Smooth muscle cell (in vitro differentiated cells): Measurements from ENCODE around the gene ZSWIM8. TPM values are rescaled to one million over a fixed set of nuclear protein-coding genes. Genes with fewer than 3 reads are reported as not detected.

Source experiments
- DNase-seq: peaks from one replicate; lab custom pipeline; 2025; ENCODE audit not compliant: unreplicated experiment; lab: John Stamatoyannopoulos, UW
- H2AFZ ChIP-seq: fragments of 200-600 bp; sonication (generic); 2 replicates; pipeline ENCODE4 v1.6.0; 2016; ENCODE audit warnings: antibody characterized with exemption, low read depth, mild to moderate bottlenecking
- H3F3A ChIP-seq: fragments of 200-600 bp; sonication (generic); 2 replicates; pipeline ENCODE4 v1.6.0; 2017; ENCODE audit warnings: antibody characterized with exemption, low read depth
- H3K27ac ChIP-seq: fragments of 200-600 bp; sonication (generic); 2 replicates; pipeline ENCODE4 v1.5.1; 2016; ENCODE audit warnings: low read depth, mild to moderate bottlenecking
- H3K27me3 ChIP-seq: fragments of 200-600 bp; sonication (generic); 2 replicates; pipeline ENCODE4 v1.6.1; 2016; ENCODE audit warnings: low read depth, mild to moderate bottlenecking
- H3K36me3 ChIP-seq: fragments of 200-600 bp; sonication (generic); 2 replicates; pipeline ENCODE4 v1.5.1; 2016; ENCODE audit warnings: low read depth
- H3K4me1 ChIP-seq: fragments of 200-600 bp; sonication (generic); 2 replicates; pipeline ENCODE4 v1.5.1; 2016; ENCODE audit warnings: low read depth
- H3K4me2 ChIP-seq: fragments of 200-600 bp; sonication (generic); 2 replicates; pipeline ENCODE4 v1.6.0; 2016; ENCODE audit warnings: mild to moderate bottlenecking
- H3K4me3 ChIP-seq: fragments of 200-600 bp; sonication (generic); 2 replicates; pipeline ENCODE4 v1.5.1; 2016; ENCODE audit warnings: mild to moderate bottlenecking
- H3K79me2 ChIP-seq: fragments of 200-600 bp; sonication (generic); 2 replicates; pipeline ENCODE4 v1.6.0; 2016; ENCODE audit warnings: low read depth, mild to moderate bottlenecking
- H3K9ac ChIP-seq: fragments of 200-600 bp; sonication (generic); 2 replicates; pipeline ENCODE4 v1.6.0; 2016; ENCODE audit warnings: low read depth
- H3K9me3 ChIP-seq: fragments of 200-600 bp; sonication (generic); replicated peaks from 2 replicates; pipeline ENCODE4 v1.5.1; 2016; ENCODE audit warnings: low read depth
- H4K20me1 ChIP-seq: fragments of 200-600 bp; sonication (generic); 2 replicates; pipeline ENCODE4 v1.6.0; 2016; ENCODE audit warnings: low read depth
- CTCF ChIP-seq: fragments of 200-600 bp; sonication (generic); IDR thresholded peaks from 2 replicates; pipeline ENCODE4 v1.5.1; 2017; ENCODE audit warnings: borderline replicate concordance, mild to moderate bottlenecking, antibody characterized with exemption; ENCODE audit not compliant: insufficient read depth, poor library complexity, severe bottlenecking
- WGBS: methylation state at CpG from one replicate; pipeline ENCODE4 v1.1.7; 2016; ENCODE audit warnings: low lambda C conversion rate; 5-methylcytosine and 5-hydroxymethylcytosine counted together
- polyA plus RNA-seq: library from polyadenylated mRNA; unstranded; fragments of >200 nt; fragmentation: Nextera tagmentation; extraction: Ambion mirVana; gene quantifications from 2 replicates; pipeline ENCODE4 v1.2.1, GENCODE V29; 2016
- total RNA-seq: library from RNA; depleted of rRNA; stranded (reverse); fragments of >200 nt; gene quantifications from 2 replicates; pipeline ENCODE4 v1.2.3, GENCODE V29; 2014

The ZSWIM8 gene
- total and polyA plus RNA-seq, 2 experiments from 2014 or later: 48.3 to 83.9 TPM

GRCh38 chr10:73743327-73743904 lies 42.0 kb upstream of the ZSWIM8 start:
- Histone ChIP-seq H4K20me1 (peaks cover 3% of the 10 kb centered on the region), H3K9me3 (no peaks in the 10 kb centered on the region), H3K36me3 (no peaks in the 10 kb centered on the region), H3K27ac (peak overlapping the region; percentile 98), H3K27me3 (no peaks in the 10 kb centered on the region), H3K4me1 (peaks cover 20% of the 10 kb centered on the region), H3K4me3 (peak overlapping the region; percentile 88), H2AFZ (peak overlapping the region; percentile 91), H3K79me2 (peaks cover 53% of the 10 kb centered on the region), H3K4me2 (peak overlapping the region; percentile 100), H3F3A (no peaks in the 10 kb centered on the region), H3K9ac (peak overlapping the region; percentile 96)
- 35% methylated on average over 6 of the region's 6 CpGs for WGBS
- DNase-seq: no peak
- TF ChIP-seq CTCF: no peak

GRCh38 chr10:73743905-73744663 lies 41.3 kb upstream of the ZSWIM8 start, which contains the start of gene SEC24C:
Gene SEC24C, plus strand, starts transcription at chr10:73744372. Its CDS starts 2,461 bp downstream, at chr10:73746833.
- no peaks in the 10 kb centered on the region for H3K27me3 ChIP-seq
- no peaks in the 10 kb centered on the region for H3K36me3 ChIP-seq
- H3K9ac ChIP-seq: peak within 1 kb of the TSS; percentile 96
- peak within 1 kb of the TSS; percentile 98 for H3K27ac ChIP-seq
- H3K4me1 ChIP-seq: peaks cover 20% of the 10 kb centered on the region
- H3K9me3 ChIP-seq: no peaks in the 10 kb centered on the region
- H3K4me2 ChIP-seq: peak within 1 kb of the TSS; percentile 100
- H4K20me1 ChIP-seq: peaks cover 10% of the 10 kb centered on the region
- H3K4me3 ChIP-seq: peak within 1 kb of the TSS; percentile 88
- H3K79me2 ChIP-seq: peaks cover 60% of the 10 kb centered on the region
- H2AFZ ChIP-seq: peak within 1 kb of the TSS; percentile 91
- no peaks in the 10 kb centered on the region for H3F3A ChIP-seq
- peak; percentile 76 for DNase-seq
- no peak for TF ChIP-seq CTCF
- WGBS: under 1% methylated on average over 36 of the region's 36 CpGs

GRCh38 chr10:73744664-73744975 lies 40.8 kb upstream of the ZSWIM8 start:
- H4K20me1 ChIP-seq: peaks cover 15% of the 10 kb centered on the region
- H3K4me3 ChIP-seq: peak overlapping the region; percentile 88
- H2AFZ ChIP-seq: peak overlapping the region; percentile 91
- H3F3A ChIP-seq: no peaks in the 10 kb centered on the region
- peaks cover 20% of the 10 kb centered on the region for H3K4me1 ChIP-seq
- under 1% methylated on average over 10 of the region's 10 CpGs for WGBS
- no peak for TF ChIP-seq CTCF
- H3K9me3 ChIP-seq: no peaks in the 10 kb centered on the region
- H3K79me2 ChIP-seq: peaks cover 65% of the 10 kb centered on the region
- peaks cover 1% of the 10 kb centered on the region for H3K36me3 ChIP-seq
- DNase-seq: peak; percentile 59
- H3K27ac ChIP-seq: peak overlapping the region; percentile 98
- H3K9ac ChIP-seq: peak overlapping the region; percentile 96
- H3K4me2 ChIP-seq: peak overlapping the region; percentile 100
- no peaks in the 10 kb centered on the region for H3K27me3 ChIP-seq
